K562 (cell line): Measurements from ENCODE around the gene CELF4. TPM values are rescaled to one million over a fixed set of nuclear protein-coding genes. Genes with fewer than 3 reads are reported as not detected.

Experiments used
- ATAC-seq: fragments of 200-7000 bp; cut with Tn5 transposase; 3 replicates; pipeline ENCODE4 v1.9.1; 2020; ENCODE audit warnings: moderate library complexity
- BruUV-seq: library from RNA; stranded (reverse); fragments of 400-500 nt; replicated peaks from 2 replicates; lab custom pipeline; 2021; lab: Mats Ljungman, UMichigan
- CTCF ChIA-PET: fragments of 300-600 bp; formaldehyde crosslinking; extraction: SDS; loops from one replicate; lab custom pipeline; 2021; ENCODE audit warnings: low intra/inter-chr PET ratio; lab: Yijun Ruan, JAX
- POLR2A ChIA-PET: fragments of 300-600, 350-650 bp; sonication (Branson Sonifier 250); formaldehyde crosslinking; extraction: SDS; loops from one replicate; lab custom pipeline; 2021; ENCODE audit warnings: antibody characterized with exemption, inconsistent platforms; lab: Yijun Ruan, JAX
- DNase-seq, 4 experiments: peaks; one replicate each; pipeline versions ENCODE4 v3.0.0 to v3.0.0-alpha.2; 2011 to 2018; ENCODE audit warnings: low spot score in 3 of 4, mixed read lengths in 3 of 4; ENCODE audit errors: extremely low read depth in 1 of 4
- FAIRE-seq: peaks from 2 replicates; lab custom pipeline; 2011; peaks lifted over from hg19 to GRCh38; lab: Jason Lieb, UNC
- H2AFZ ChIP-seq: 2 replicates; pipeline ENCODE4 v1.6.0; 2011; ENCODE audit warnings: low read depth, low read length, control low read depth, inconsistent platforms
- H3K27ac ChIP-seq: fragments of 200-600 bp; 3 replicates; pipeline ENCODE4 v1.8.0; 2011; ENCODE audit warnings: low read depth, mild to moderate bottlenecking, control low read depth, inconsistent platforms, low read length, moderate library complexity, mixed read lengths; ENCODE audit errors: extremely low read depth
- H3K27me3 ChIP-seq, 2 experiments: fragments of 300-600 bp in 1 of 2; 2 replicates in 1 of 2; 3 replicates in 1 of 2; pipeline versions ENCODE4 v1.6.0 to v1.8.0; 2011; ENCODE audit warnings: inconsistent platforms in 2 of 2, low read length in 2 of 2, mild to moderate bottlenecking in 1 of 2, mixed read lengths in 1 of 2, moderate library complexity in 1 of 2; ENCODE audit not compliant: control insufficient read depth in 2 of 2, insufficient read depth in 2 of 2
- H3K36me3 ChIP-seq: fragments of 300-600 bp; 3 replicates; pipeline ENCODE4 v1.8.0; 2011; ENCODE audit warnings: mild to moderate bottlenecking, low read length, inconsistent platforms; ENCODE audit not compliant: control insufficient read depth, insufficient read depth
- H3K4me1 ChIP-seq, 2 experiments: fragments of 200-600 bp in 1 of 2; replicated peaks in 1 of 2; 2 replicates in 1 of 2; 3 replicates in 1 of 2; pipeline versions ENCODE4 v1.5.1 to v1.8.0; 2011; ENCODE audit warnings: inconsistent platforms in 2 of 2, low read length in 2 of 2, mild to moderate bottlenecking in 1 of 2, mixed read lengths in 1 of 2, moderate library complexity in 1 of 2; ENCODE audit not compliant: control insufficient read depth in 2 of 2, insufficient read depth in 2 of 2
- H3K4me2 ChIP-seq: 2 replicates; pipeline ENCODE4 v1.6.1; 2011; ENCODE audit warnings: low read length, control low read depth, inconsistent platforms, mixed read lengths; ENCODE audit not compliant: insufficient read depth
- H3K4me3 ChIP-seq: fragments of 200-600 bp; sonication (generic), shearing (Covaris generic); 2 replicates; pipeline ENCODE4 v1.5.1; 2016; ENCODE audit warnings: control low read depth, inconsistent platforms
- H3K79me2 ChIP-seq: fragments of 200-600 bp; 3 replicates; pipeline ENCODE4 v1.8.0; 2011; ENCODE audit warnings: low read length, inconsistent platforms; ENCODE audit not compliant: control insufficient read depth, insufficient read depth
- H3K9ac ChIP-seq, 2 experiments: 2 replicates each; pipeline versions ENCODE4 v1.6.0 to v1.6.1; 2011; ENCODE audit warnings: low read depth in 2 of 2, low read length in 2 of 2, control low read depth in 1 of 2, inconsistent platforms in 1 of 2, mild to moderate bottlenecking in 1 of 2, mixed read lengths in 1 of 2; ENCODE audit not compliant: insufficient read depth in 1 of 2
- H3K9me1 ChIP-seq: one replicate; pipeline ENCODE4 v1.6.0; 2011; ENCODE audit warnings: inconsistent platforms, mild to moderate bottlenecking, low read length, moderate library complexity; ENCODE audit not compliant: control insufficient read depth, insufficient read depth
- H3K9me3 ChIP-seq: replicated peaks from 2 replicates; pipeline ENCODE4 v1.5.1; 2011; ENCODE audit warnings: low read depth, low read length, inconsistent platforms; ENCODE audit not compliant: control insufficient read depth, insufficient read depth
- H4K20me1 ChIP-seq: replicated peaks from 2 replicates; pipeline ENCODE4 v1.6.1; 2011; ENCODE audit warnings: low read length, inconsistent platforms, mixed read lengths; ENCODE audit not compliant: control insufficient read depth, insufficient read depth
- FOXK2 ChIP-seq, 2 experiments: fragments of 450-650 bp; IDR thresholded peaks in 1 of 2; conservative IDR thresholded peaks in 1 of 2; 2 replicates each; pipeline ENCODE4 v1.6.1; 2016; ENCODE audit warnings: low read depth in 2 of 2, mild to moderate bottlenecking in 1 of 2
- TFE3 ChIP-seq: fragments of 450-650 bp; formaldehyde crosslinking; IDR thresholded peaks from 2 replicates; pipeline ENCODE4 v1.4.0; 2020; ENCODE audit warnings: mild to moderate bottlenecking, mixed read lengths
- whole genome bisulfite sequencing: fragments of 100-300 bp; shearing (Covaris generic); methylation state at CpG from one replicate; pipeline ENCODE4 v1.1.6; 2016; ENCODE audit warnings: low coverage, mixed read lengths; ENCODE audit not compliant: insufficient coverage; ENCODE audit errors: missing lambda C conversion rate; 5-methylcytosine and 5-hydroxymethylcytosine counted together
- in situ Hi-C: fragments of 300-500 bp; cut with MboI; formaldehyde crosslinking; loops from 4 replicates; pipeline ENCODE4 v1.15.0; 2018; ENCODE audit warnings: inconsistent platforms, mixed read lengths
- intact Hi-C: fragments of 100-400 bp; cut with micrococcal nuclease; formaldehyde crosslinking; loops from 2 replicates; pipeline ENCODE4 v1.14.2; 2022
- polyA plus RNA-seq, 8 experiments: library from polyadenylated mRNA; depleted of rRNA in 4 of 8; stranded (reverse) in 5 of 8; unstranded in 3 of 8; fragments of >200 nt; fragmentation: Nextera tagmentation in 2 of 8; fragmentation: Illumina TruSeq in 1 of 8; extraction: Ambion mirVana in 2 of 8; extraction: Trizol in 1 of 8; gene quantifications; 2 replicates each; pipeline versions ENCODE4 v1.2.1 to v1.2.3, GENCODE V29; 2011 to 2014; ENCODE audit warnings: inconsistent platforms in 1 of 8, missing spikeins in 1 of 8
- total RNA-seq, 7 experiments: library from RNA; depleted of rRNA in 6 of 7; stranded (reverse); fragments of >200 nt in 6 of 7; fragmentation: Illumina TruSeq in 2 of 7; extraction: Trizol in 2 of 7; gene quantifications; 2 replicates each; pipeline versions ENCODE4 v1.2.1 to v1.2.3, GENCODE V29; 2011 to 2021; ENCODE audit warnings: low replicate concordance in 1 of 7

The CELF4 gene
- total and polyA plus RNA-seq, 9 of the 15 experiments (the other 6 are each of a cell fraction or from before 2014, with no cell fraction given) = 0.04 to 0.24 (median 0.07) TPM; not detected in 3

DNA sequence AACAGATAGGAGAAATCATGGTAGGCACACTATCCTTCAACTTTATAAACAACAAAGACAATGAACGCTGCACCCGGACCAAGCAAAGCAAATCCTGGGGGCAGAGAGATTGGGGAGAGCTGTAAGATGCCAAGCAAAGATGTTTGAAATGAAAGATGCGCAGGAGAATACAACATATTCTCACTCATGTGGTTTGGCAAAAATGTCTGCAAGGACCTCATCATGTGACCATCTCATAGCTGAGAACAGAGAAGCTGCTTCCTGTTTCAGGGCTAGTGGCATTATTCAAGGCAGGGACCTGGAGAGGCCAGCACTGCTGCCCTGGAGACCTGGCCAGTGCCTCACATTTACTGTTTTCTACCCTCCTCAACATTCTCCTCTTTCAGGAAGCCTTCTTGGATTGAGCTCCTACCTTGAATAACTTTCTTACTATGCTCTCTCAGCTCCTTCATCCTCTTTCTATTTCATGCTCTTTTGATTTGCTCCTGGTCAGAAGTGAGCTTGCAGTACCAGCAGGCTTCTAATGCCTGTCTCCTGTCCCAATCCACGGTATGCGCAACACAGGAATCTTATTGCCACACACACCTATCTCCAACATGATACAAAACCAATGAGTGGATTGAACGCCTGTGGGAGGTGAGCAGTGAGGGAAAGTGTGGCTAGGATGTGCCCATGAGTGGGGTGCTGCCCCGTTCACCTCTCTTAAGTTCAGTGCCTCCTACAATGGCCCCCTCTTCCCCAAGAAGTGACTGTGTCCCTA, 133.0 kb downstream of the CELF4 start:
- H3K9me3 ChIP-seq = no peaks in the 10 kb centered on the region
- H3K4me1 ChIP-seq = no peaks in the 10 kb centered on the region
- no peak overlapping the region for H2AFZ ChIP-seq
- intact Hi-C loops (no loop called here), in situ Hi-C loops (no loop called here)
- no peaks in the 10 kb centered on the region for H3K9me1 ChIP-seq
- ATAC-seq (no peak), FAIRE-seq (no peak), DNase-seq (no peak)
- H3K4me3 ChIP-seq = no peak overlapping the region
- H4K20me1 ChIP-seq = no peaks in the 10 kb centered on the region
- H3K9ac ChIP-seq = no peak overlapping the region
- H3K4me2 ChIP-seq = no peak overlapping the region
- no TSS peak for BruUV-seq
- no peak overlapping the region for H3K27ac ChIP-seq
- H3K36me3 ChIP-seq = no peaks in the 10 kb centered on the region
- H3K79me2 ChIP-seq = no peaks in the 10 kb centered on the region
- WGBS = 7% methylated on average over 7 of the region's 7 CpGs
- TF ChIP-seq FOXK2 (conservative IDR thresholded peaks at IDR 0.05 in 1 of 2, IDR thresholded peaks at IDR 0.05 in 1 of 2; ENCODE audit: low read depth in 2 of 2) = no peak
- TF ChIP-seq TFE3 (CRISPR knock-in tag) = peak; percentile 41
- CTCF ChIA-PET = no interaction called here
- H3K27me3 ChIP-seq = no peaks in the 10 kb centered on the region
- POLR2A ChIA-PET = interaction anchor here (0.6 to 0.7 kb wide), 2 partner anchors 67 to 194 kb away, joined by 3 read pairs; no protein-coding TSS in a partner anchor
